H4 (cell line): ENCODE data around the gene SLC3A2. TPM values are rescaled to one million over a fixed set of nuclear protein-coding genes. Genes with fewer than 3 reads are reported as not detected.
"Not testable (repeated sequence)": the region's sequence is repeated elsewhere in the genome, so short reads cannot be mapped to it uniquely, and the experiment has no call there.

ENCODE experiments used
- DNase-seq: peaks from one replicate; pipeline ENCODE4 v3.0.0-alpha.2; 2015; ENCODE audit warnings: low spot score
- total RNA-seq: library from RNA; depleted of rRNA; stranded (reverse); fragments of >200 nt; shearing (Covaris generic); gene quantifications from 2 replicates; pipeline ENCODE4 v1.2.3, GENCODE V29; 2014

SLC3A2 gene
- total RNA-seq, 1 experiment from 2014 or later = 478 TPM

DNA sequence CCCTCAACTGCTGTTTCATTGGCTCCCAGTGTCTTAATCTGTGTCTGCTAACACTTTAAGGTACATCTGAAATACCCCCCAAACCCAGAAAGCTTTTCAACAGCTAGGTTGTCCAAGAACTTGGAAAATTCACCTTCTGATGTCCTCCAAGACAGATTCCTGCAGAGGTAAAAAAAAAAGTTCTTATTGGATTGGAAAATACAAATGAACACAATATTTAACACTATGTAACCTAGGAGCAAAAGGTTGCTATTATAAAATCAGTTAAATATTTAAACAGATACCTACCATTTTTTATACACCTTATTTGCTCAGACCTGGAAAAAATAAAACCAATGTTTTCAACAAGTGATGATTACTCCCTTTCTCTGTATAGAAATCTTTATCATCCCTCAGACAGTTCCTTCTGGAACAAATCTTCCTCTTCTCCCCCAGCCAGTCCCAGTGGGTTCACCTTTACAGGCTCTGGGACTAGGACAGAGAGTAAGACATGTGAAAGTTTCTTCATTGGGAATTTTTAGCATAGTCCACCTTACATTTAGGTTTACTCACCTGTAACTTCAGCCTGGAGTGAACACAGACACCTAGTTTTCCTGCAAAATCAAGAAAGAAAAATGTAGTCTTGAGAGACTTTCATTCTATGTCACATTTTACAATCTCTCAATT, 28.0 kb upstream of the SLC3A2 start:
- no peak for DNase-seq

- DNase-seq = no peak
Measured at GRCh38 chr11:62853279-62853965, 27.3 kb upstream of the SLC3A2 start.

DNA sequence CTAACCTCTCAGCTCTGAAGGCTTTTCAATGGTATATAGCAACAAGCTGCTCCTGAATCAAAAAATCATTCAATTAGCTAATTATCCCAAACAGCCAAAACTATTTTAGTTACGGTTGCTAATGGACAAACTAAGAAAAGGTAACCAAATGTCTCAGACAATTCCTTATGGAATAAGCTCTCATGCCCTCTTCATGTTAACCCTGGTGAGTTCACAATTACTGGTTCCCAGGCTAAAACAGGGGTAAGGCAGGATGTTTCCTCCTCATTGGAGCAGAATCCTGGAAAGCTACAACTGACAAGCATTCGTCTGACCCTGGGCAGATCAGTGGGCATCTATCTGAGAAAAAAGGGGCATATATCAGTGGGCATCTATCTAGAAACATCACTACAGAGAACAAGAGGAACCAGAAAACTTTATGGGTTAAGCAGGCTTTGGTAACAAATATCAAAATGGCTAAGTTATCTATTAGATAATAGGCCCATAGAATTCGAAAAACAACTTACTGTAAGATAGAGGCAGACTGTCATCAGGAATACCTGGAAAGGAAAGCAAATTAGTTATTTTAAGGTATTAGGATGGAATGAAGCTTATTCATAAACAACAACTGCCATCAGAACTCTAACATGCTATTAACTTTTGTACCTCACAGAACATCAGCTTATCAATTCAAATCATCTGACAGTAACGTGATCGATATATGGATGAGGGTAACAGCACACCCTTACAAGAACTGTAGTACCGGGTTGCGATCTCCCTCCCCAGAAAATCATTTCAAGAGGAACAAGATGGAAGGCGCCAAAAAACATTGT, 26.5 kb upstream of the SLC3A2 start:
- no peak for DNase-seq

DNA sequence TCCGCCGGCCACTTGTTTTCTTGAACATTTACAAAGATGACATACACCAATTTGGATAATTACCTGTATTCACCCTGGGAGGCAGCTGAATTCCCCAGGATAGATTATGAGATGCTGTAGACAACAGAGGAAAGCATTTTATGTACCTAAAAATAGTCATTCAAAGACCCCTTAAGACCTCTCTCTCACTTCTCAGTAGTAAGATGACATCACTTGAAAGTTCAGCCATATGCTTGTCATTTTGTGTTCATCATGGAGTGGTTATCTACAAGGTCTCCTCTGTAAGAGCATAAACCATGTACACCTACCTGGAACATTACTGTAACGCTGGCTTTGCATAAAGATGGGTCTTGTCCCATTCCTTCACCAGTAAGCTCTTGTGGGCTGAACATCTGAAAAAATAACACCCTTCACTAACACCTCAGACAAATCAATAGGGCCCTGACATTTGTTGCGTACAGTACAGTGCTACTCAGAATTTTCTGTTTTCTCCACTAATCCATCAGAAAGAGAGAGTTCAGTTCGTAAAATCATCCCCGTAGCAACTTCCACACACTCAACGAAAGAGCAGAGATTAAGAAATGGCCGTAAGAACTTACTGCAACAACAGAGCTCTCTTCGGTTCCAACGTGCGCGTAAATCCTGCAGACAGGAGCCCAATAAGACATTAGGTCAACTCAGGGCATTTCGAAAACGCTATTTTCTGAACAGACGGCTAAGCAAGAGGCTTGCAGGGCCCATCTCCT, 25.7 kb upstream of the SLC3A2 start:
- DNase-seq = no peak

- peak; percentile 99 for DNase-seq
Measured at GRCh38 chr11:62855571-62856332, 24.9 kb upstream of the SLC3A2 start.

GRCh38 chr11:62856333-62856895, 24.3 kb upstream of the SLC3A2 start:
- DNase-seq = peak; percentile 3

GRCh38 chr11:62857541-62857982, 23.1 kb upstream of the SLC3A2 start:
- DNase-seq = no peak

GRCh38 chr11:62858201-62858600, 22.5 kb upstream of the SLC3A2 start:
- DNase-seq = no peak

DNA sequence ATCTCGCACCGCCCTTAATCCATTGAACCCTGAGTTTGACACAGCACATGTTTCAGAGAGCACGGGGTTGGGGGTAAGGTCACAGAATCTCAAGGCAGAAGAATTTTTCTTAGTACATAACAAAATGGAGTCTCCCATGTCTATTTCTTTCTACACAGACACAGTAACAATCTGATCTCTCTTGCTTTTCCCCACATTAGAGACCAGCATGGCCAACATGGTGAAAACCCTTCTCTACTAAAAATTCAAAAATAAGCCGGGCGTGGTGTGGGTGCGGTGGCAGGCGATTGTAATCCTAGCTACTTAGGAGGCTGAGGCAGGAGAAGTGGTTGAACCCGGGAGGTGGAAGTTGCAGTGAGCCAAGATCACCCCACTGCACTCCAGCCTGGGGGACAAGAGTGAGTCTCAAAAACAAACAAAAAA, 21.4 kb upstream of the SLC3A2 start:
- not testable (repeated sequence) for DNase-seq

DNA sequence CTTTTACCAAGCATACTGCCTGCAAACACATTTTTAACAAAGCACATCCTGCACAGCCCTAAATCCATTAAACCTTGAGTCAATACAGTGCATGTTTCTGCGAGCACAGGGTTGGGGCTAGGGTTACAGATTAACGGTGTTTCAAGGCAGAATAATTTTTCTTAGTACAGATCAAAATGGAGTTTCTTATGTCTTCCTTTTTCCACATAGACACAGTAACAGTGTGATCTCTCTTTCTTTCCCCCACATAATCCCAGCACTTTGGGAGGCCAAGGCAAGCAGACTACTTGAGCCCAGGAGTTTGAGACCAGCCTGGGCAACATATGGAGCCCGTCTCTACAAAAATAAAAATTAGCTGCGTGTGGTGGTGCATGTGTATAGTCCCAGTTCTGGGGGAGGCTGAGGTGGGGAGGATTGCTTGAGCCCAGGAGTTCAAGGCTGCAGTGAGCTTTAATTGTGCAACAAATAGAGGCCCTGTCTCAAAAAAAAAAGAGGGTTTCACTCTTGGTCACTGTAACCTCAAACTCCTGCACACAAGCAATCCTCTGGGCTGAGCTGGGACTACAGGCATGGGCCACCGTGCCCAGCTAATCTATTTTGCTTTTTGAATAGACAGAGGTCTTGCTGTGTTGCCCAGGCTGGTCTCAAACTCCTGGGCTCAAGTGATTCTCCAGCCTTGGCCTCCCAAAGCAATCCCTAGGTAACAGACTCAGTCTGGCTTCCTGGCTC, 19.7 kb upstream of the SLC3A2 start:
- no peak for DNase-seq

DNA sequence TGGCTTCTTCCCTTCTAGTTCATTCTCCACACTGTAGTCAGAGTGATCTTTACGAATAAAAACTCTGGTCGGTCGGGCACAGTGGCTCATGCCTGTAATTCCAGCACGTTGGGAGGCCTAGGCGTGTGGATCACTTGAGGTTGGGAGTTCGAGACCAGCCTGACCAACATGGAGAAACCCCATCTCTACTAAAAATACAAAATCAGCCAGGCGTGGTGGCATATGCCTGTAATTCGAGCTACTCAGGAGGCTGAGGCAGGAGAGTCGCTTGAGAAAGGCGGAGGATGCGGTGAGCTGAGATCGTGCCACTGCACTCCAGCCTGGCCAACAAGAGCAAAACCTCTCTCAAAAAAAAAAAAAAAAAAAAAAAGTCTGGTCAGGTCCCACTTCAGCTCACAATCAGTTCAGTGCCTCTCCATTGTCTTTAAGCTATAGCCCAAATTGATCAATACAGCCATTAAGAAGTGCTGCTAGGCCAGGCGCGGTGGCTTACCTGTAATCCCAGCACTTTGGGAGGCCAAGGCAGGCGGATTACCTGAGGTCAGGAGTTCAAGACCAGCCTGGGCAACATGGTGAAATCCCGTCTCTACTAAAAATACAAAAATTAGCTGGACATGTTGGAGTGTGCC, 19.0 kb upstream of the SLC3A2 start:
- DNase-seq = not testable (repeated sequence)

DNA sequence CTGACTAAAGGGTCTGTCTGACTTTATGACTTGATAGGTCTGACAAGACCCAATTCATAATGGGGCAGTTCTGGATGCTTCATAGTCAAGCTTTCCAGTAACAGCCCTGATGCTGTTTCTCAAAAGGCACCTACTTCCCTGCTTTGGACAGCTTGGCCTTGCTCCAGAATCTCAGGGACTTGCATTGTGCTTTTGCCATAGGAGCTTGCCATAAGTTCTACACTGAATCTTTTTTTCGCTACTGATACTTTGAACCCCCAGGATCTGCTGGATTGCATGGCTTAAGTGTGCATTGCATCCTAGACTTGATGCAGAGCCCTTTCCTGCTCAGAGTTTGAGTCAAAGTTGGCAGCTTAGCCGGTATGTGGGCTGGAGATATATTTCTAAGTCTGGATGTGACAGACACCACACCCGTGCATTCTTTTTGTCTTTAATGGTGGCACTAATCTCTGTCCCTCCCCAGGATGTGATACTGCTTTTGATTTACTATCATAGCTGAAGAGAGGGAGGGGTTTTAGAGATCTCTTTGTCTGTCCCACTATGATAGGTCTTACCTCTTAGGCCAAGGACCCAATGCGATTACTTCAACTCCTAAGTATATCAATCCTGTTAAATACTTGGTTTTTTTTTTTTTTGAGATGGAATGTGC, 16.9 kb upstream of the SLC3A2 start:
- no peak for DNase-seq

DNA sequence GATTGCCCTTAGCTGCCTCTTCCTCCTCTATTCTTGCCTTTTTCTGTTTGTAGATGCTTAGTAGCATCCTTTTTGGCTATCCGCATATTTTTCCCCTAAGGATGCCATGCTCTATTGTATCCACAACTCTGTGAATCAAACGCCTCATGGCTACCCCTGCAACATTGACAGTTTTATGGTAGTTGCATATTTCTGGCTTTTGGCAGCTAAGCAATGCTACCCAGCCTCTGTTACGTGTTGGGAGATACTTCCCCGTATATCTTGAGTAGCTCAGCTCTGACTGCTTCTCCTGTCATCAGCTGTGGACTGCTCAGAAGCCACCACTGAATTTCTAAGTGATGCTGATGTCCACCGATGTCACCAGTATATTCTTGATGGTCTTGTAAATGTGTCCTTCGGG, 15.1 kb upstream of the SLC3A2 start:
- DNase-seq = no peak

GRCh38 chr11:62874851-62875250, 5.8 kb upstream of the SLC3A2 start:
- no peak for DNase-seq

DNA sequence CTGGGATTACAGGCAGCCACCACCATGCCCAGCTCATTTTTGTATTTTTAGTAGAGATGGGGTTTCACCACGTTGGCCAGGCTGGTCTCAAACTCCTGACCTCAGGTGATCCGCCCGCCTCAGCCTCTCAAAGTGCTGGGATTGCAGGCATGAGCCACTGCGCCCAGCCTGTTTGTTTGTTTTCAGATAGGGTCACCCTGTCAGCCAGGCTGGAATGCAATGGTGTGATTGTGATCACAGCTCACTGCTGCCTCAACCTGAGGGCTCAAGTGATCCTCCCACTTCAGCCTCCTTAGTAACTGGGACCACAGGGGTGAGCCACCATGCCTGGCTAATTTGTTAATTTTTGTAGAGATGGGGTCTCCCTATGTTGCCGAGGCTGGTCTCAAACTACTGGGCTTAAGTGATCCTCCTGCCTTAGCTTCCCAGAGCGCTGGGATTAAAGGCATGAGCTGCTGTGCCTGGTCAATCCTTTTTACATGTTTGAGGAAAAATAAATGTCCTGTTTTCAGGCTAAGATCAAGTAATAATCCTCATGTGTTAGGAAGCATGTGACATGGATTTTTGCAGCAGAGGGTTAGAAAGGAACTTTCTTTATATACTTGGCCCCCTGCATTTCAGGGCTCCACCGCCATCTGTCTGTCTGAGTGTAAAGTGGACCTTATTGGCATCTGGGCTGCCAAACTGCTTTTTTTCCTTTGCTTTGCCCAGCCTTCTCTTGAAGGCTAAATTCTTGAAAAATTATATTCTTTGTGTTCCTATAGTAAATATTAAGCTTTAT, 4.8 kb upstream of the SLC3A2 start:
- DNase-seq = no peak

- no peak for DNase-seq
Measured at GRCh38 chr11:62876712-62877111, 4.0 kb upstream of the SLC3A2 start.

DNA sequence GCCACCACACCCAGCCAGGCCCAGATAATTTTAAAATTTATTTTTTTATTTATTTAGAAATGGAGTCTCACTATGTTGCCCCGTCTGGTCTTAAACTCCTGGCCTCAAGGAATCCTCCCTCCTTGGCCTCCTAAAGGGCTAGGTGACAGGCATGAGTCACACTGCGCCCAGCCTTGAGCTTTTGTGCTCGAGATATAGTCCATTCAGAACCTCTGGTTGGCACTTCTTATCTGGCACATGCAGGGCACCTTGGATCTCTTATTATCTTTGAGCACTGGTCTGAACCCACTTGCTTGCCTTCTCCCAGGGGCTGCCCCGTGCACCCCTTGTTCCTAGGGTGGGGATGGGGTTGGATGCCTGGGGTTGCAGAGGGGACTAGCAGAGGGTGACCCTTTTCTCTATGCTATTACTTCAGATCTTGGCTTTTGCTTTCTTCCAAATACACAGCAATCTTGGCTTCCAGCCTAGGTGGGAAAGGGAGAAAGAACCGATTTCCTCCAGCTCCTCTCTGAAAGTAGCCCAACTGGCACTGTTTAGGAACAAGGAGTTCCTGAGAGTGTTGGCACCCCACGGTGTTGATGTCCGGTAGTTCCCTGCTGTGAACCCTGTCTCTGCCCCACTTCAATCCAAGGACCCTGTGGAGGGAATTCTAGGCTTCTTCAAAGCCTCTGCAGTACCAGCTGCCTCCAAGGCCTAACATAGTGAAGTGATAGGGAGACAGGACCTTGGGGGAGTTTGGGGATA, 1.3 kb upstream of the SLC3A2 start:
- no peak for DNase-seq
